Measurements from ENCODE around the gene DHRS13.
A peak's percentile ranks its signal among the peaks of the same experiment; 100 is the strongest.
"Not testable (repeated sequence)": the region's sequence is repeated elsewhere in the genome, so short reads cannot be mapped to it uniquely, and the experiment has no call there.

Gene DHRS13

GRCh38 chr17:28882154-28882895, 20.6 kb downstream of the DHRS13 start:
- DNase-seq (ENCODE audit: low read depth) = no peak
- H3K4me3 ChIP-seq (ENCODE audit: low read depth, low read length) = no peak overlapping the region
- TF ChIP-seq, protein P1, sequence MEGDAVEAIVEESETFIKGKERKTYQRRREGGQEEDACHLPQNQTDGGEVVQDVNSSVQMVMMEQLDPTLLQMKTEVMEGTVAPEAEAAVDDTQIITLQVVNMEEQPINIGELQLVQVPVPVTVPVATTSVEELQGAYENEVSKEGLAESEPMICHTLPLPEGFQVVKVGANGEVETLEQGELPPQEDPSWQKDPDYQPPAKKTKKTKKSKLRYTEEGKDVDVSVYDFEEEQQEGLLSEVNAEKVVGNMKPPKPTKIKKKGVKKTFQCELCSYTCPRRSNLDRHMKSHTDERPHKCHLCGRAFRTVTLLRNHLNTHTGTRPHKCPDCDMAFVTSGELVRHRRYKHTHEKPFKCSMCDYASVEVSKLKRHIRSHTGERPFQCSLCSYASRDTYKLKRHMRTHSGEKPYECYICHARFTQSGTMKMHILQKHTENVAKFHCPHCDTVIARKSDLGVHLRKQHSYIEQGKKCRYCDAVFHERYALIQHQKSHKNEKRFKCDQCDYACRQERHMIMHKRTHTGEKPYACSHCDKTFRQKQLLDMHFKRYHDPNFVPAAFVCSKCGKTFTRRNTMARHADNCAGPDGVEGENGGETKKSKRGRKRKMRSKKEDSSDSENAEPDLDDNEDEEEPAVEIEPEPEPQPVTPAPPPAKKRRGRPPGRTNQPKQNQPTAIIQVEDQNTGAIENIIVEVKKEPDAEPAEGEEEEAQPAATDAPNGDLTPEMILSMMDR (conservative IDR thresholded peaks at IDR 0.05; ENCODE audit: low read depth, low read length) = no peak

GRCh38 chr17:28881533-28882056, 21.3 kb downstream of the DHRS13 start:
- no peak for DNase-seq (ENCODE audit: low read depth)
- TF ChIP-seq, protein P1 (conservative IDR thresholded peaks at IDR 0.05; ENCODE audit: low read depth, low read length) = no peak
- H3K4me3 ChIP-seq (ENCODE audit: low read depth, low read length) = no peak overlapping the region

DNA sequence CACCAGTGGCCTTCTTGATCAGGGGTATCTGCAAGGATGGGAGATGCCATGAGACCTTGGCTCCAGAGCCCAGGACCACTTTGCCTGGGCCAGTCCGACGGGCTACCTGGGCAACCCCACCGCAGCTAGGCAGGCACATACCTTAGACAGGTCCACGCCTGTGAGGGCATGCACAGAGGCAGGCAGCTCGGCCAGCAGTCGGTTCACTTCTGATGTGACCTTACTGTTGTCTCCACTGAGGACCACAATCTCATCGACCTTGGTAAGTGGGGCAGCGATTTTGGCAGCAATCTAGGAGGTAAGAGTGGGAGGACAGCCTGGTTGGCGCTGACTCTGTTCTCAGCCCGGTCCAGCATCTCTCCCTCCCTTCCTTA, 22.3 kb downstream of the DHRS13 start:
- no peak overlapping the region for H3K4me3 ChIP-seq (ENCODE audit: low read depth, low read length)
- TF ChIP-seq, protein P1 (conservative IDR thresholded peaks at IDR 0.05; ENCODE audit: low read depth, low read length) = no peak

GRCh38 chr17:28879886-28880571, 22.9 kb downstream of the DHRS13 start:
- no peak for DNase-seq (ENCODE audit: low read depth)
- TF ChIP-seq, protein P1 (conservative IDR thresholded peaks at IDR 0.05; ENCODE audit: low read depth, low read length) = no peak
- no peak overlapping the region for H3K4me3 ChIP-seq (ENCODE audit: low read depth, low read length)

More for the DNA sequence above, 22.3 kb downstream of the DHRS13 start:
- DNase-seq (ENCODE audit: low read depth) = no peak

DNA sequence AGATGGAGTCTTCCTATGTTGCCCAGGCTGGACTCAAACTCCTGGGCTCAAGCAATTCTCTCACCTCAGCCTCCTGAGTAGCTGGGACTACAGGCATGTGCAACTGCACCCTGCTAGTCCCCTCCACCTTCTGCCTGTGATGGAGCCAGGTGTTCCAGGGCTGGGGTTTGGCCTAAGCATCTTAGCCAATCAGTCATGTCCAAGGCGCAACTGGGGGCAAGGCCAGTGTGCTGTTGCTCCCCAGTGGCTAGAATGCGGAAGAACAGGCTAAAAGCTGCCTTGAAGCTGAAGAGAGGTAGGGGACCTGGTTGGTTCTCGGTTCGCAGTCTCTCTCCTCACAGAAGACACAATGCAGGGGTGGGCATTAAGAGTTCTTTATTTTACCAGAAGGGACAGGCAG, 23.9 kb downstream of the DHRS13 start:
- DNase-seq (ENCODE audit: low read depth) = peak; percentile 78
- no peak overlapping the region for H3K4me3 ChIP-seq (ENCODE audit: low read depth, low read length)
- TF ChIP-seq, protein P1 (conservative IDR thresholded peaks at IDR 0.05; ENCODE audit: low read depth, low read length) = peak; percentile 80

- DNase-seq (ENCODE audit: low read depth) = peak; percentile 17
- no peak overlapping the region for H3K4me3 ChIP-seq (ENCODE audit: low read depth, low read length)
- TF ChIP-seq, protein P1 (conservative IDR thresholded peaks at IDR 0.05; ENCODE audit: low read depth, low read length) = no peak
These were observed 24.5 kb downstream of the DHRS13 start for GRCh38 chr17:28878158-28878910.

- H3K4me3 ChIP-seq (ENCODE audit: low read depth, low read length); DNase-seq (ENCODE audit: low read depth): not testable (repeated sequence)
These were observed 25.6 kb downstream of the DHRS13 start for GRCh38 chr17:28877150-28877711.

Data from choroid plexus epithelial cell (primary cell).